HG03442 (cell line): Measurements from ENCODE around the gene NXT1.

ENCODE experiments used
- ATAC-seq: cut with Tn5 transposase; IDR thresholded peaks from one replicate; pipeline ENCODE4 v1.9.1; 2021; ENCODE audit warnings: mild to moderate bottlenecking, moderate library complexity; ENCODE audit not compliant: unreplicated experiment

NXT1 gene

GRCh38 chr20:23386304-23387117 lies 35.9 kb downstream of the NXT1 start:
- ATAC-seq, result no peak

- ATAC-seq, result no peak
Measured at GRCh38 chr20:23387118-23387443, 36.5 kb downstream of the NXT1 start.

GRCh38 chr20:23390091-23390774 lies 39.6 kb downstream of the NXT1 start:
- ATAC-seq, result no peak

GRCh38 chr20:23391707-23392310 lies 41.2 kb downstream of the NXT1 start:
- ATAC-seq, result no peak

- ATAC-seq, result no peak
Measured at GRCh38 chr20:23393996-23394775, 43.6 kb downstream of the NXT1 start.

- ATAC-seq, result no peak
Measured at GRCh38 chr20:23396950-23397627, 46.5 kb downstream of the NXT1 start.

- no peak for ATAC-seq
Measured at GRCh38 chr20:23397961-23398360, 47.4 kb downstream of the NXT1 start.

GRCh38 chr20:23399568-23400241 lies 49.1 kb downstream of the NXT1 start:
- peak; percentile 79 for ATAC-seq

GRCh38 chr20:23401051-23401450 lies 50.5 kb downstream of the NXT1 start:
- no peak for ATAC-seq

- ATAC-seq, result no peak
Measured at GRCh38 chr20:23403751-23404150, 53.2 kb downstream of the NXT1 start.

GRCh38 chr20:23404196-23404595 lies 53.6 kb downstream of the NXT1 start:
- no peak for ATAC-seq
